ENCODE data around the gene RFX4.

The RFX4 gene

DNA sequence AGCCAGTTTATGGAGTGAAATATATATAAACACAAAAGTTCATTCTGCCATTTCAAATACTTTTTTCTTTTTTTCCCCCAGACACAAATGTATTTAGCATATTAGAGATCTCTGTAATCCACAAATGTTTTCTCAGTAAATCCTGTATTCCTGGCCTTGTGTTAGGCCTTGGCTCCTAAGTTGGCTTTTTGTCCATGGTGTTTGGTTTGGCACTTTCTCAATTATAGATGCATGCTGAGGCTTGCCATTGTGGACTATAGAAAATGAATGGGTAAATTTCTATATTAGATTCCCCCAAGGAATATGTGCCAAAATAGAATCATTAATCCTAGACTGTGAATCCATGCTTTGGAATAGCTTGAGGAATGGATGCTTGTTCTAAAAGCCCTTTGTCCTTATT lies 208.7 kb downstream of the RFX4 start:
- H3K4me3 ChIP-seq (ENCODE audit: low read depth, low read length) = no peak overlapping the region

DNA sequence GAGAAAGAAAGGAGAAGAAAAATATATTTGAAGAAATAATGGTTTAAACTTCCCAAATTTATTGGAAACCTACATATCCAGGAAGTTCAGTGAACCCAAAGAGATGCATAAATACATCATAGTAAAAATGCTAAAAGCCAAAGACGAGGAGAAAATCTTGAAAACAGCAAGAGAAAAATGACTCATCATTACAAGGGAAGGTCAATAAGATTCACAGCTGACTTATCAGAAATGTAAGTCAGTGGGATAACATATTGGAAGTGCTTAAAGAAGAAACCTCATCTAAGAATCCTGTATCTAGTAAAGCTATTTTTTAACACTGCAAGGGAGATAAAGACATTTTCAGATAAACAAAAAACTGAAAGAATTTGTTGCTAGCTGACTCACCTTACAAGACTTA lies 211.6 kb downstream of the RFX4 start:
- H3K4me3 ChIP-seq (ENCODE audit: low read depth, low read length) = no peak overlapping the region

DNA sequence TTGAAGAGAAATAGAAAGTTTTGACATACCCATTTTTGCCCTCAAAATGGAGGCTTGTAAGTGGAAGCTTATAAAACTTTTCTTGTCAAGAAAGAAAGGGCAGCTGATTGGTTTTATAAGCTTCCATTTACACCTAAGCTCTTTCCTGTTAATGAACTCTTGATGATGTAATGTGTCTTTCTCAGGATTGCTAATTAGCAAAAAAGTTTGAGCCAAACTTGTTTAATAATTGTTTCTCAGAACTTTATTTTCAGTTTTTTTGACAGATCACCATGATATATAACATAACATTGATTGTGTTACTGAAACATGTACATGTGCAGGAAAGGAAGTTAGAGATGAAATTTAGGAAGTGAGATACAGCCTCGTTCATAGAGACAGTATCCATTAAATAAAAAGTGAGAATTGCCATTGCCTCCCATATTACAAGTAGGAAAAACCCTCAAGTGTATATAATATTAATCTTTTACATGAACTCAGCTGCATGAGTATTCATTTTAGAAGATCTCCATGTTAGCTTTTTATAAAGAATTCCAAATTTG lies 218.4 kb downstream of the RFX4 start:
- no peak overlapping the region for H3K4me3 ChIP-seq (ENCODE audit: low read depth, low read length)

DNA sequence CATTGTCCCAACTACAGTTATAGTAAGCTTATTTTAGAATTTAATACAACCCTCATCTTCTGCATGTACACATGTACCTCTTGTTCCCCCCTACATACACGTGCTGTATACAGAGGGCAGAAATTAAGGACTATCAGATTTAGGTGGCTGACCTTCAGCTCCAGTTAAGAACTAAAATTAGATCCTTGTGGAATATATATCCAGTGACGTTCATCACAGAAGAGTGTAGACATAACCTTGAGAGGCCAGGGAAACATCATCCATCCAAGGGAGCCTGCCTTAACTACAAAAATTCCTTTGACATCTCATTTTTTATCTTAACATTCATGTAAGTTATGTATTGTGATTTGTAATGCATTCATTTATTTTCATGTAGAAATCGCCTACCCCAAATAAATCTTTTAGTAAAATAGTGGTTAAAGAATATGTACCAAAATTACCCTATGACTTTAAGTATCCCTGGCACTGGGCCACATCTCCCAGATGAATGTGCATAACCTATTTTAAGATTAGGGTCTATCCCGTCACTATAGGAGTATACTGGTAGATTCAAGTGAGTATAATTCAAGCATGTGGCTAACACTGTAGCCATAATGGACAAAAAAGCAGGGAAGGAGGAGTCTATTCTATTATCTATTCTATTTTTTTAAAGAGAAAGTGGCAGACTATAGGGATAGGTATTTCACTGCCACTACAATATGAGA lies 219.2 kb downstream of the RFX4 start:
- H3K4me3 ChIP-seq (ENCODE audit: low read depth, low read length) = no peak overlapping the region

DNA sequence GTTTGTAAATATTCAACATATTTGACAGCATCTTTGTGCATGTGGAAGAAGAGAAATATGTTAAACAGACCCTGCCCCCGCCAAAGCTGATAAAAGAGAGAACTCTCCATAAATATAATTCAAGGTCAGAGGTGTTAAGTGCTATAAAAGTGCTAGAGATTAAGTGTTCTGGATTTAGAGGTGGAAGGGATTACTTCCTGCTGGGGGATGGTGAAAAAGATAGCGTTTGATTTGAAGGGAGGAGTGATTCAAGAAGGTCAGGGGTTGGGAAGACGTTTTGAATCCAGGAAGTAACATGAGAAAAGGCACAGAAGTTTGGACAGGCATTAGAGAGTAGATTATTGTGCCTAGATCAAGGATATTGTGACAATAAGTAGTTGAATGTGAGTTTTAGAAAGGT lies 221.9 kb downstream of the RFX4 start:
- H3K4me3 ChIP-seq (ENCODE audit: low read depth, low read length) = no peak overlapping the region

Data from iPS-11a (cell line).